ENCODE measurements around the gene ENTHD1.

Gene ENTHD1

DNA sequence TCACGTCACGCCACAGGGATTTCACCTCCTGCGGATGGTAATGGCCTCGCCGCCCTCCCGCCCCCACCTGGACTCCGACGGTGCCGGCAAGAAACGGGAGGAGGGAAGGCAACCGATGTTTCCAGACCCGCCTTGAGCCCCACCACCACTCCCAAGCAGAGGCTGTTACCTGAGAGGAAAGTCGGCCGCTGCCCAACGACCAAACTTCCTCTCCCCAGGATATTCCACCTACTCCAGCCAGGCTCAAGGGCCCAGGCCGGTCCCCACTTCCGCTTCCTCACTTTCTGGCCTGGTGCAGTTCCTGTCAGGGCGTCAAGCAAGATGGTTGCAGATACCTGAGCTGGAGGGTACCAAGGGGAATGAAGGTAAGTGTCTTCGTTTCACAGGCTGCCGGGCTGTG, at the start of gene ENTHD1:
Gene ENTHD1 (minus strand): TSS at position 235 of the 400 bp plus-strand sequence. CDS start 6,012 bp downstream, outside the sequence.
- in situ Hi-C loops (cut with HindIII; ENCODE audit: low pct_unique_long_range_greater_than_20kb, low sequenced_read_pairs): no loop called here
- no peak for DNase-seq (ENCODE audit: low read depth in 1 of 2, low spot score in 1 of 2)
- no peak for TF ChIP-seq JUND (IDR thresholded peaks at IDR 0.05; ENCODE audit: low read depth)

GRCh38 chr22:39943337-39943736, 49.8 kb upstream of the ENTHD1 start:
- TF ChIP-seq JUND (IDR thresholded peaks at IDR 0.05; ENCODE audit: low read depth): no peak
- in situ Hi-C loops (cut with HindIII; ENCODE audit: low pct_unique_long_range_greater_than_20kb, low sequenced_read_pairs): no loop called here
- no peak for DNase-seq (ENCODE audit: low read depth in 1 of 2, low spot score in 1 of 2)

- in situ Hi-C loops (cut with HindIII; ENCODE audit: low pct_unique_long_range_greater_than_20kb, low sequenced_read_pairs): no loop called here
- TF ChIP-seq JUND (IDR thresholded peaks at IDR 0.05; ENCODE audit: low read depth): no peak
- no peak for DNase-seq (ENCODE audit: low read depth in 1 of 2, low spot score in 1 of 2)
These were observed 49.1 kb upstream of the ENTHD1 start for GRCh38 chr22:39942439-39943230.

DNA sequence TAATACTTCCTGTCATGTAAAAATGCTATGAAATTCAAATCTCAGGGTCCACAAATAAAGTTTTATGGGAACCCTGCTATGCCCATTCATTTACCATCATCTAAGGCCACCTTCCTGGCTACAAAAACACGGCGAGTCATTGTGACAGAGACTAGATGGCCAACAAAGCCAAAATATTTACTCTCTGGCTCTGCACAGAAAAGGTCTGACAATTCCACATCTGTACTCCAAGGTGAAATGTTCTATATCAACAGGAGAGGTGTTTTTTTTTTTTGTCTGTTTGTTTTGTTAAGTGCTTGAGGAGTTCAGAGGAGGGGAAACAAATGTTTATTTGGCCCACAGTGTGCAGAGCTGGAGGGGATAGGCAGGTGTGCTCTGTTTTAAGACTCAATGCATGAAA, 48.0 kb upstream of the ENTHD1 start:
- TF ChIP-seq JUND (IDR thresholded peaks at IDR 0.05; ENCODE audit: low read depth): no peak
- in situ Hi-C loops (cut with HindIII; ENCODE audit: low pct_unique_long_range_greater_than_20kb, low sequenced_read_pairs): no loop called here
- DNase-seq (ENCODE audit: low read depth in 1 of 2, low spot score in 1 of 2): no peak

GRCh38 chr22:39940757-39941305, 47.3 kb upstream of the ENTHD1 start:
- no peak for TF ChIP-seq JUND (IDR thresholded peaks at IDR 0.05; ENCODE audit: low read depth)
- in situ Hi-C loops (cut with HindIII; ENCODE audit: low pct_unique_long_range_greater_than_20kb, low sequenced_read_pairs): no loop called here

DNA sequence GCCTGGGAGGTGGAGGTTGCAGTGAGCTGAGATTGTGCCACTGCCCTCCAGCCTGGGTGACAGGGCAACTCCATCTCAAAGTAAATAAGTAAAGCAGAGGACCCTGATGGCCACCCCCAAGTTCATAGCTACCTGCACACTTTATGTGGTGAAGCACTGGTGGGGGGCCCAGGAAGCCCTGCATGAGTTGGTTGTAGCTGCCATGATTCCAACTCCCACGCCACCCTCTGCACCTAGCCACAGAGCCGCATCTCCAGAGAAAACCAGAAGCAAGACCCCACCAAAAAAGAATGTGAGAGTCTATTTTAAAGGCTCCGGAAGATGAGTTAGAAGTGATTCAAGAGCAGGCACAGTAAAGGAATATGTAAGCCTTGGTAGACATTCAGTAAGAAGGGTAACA, 46.3 kb upstream of the ENTHD1 start:
- in situ Hi-C loops (cut with HindIII; ENCODE audit: low pct_unique_long_range_greater_than_20kb, low sequenced_read_pairs): no loop called here
- TF ChIP-seq JUND (IDR thresholded peaks at IDR 0.05; ENCODE audit: low read depth): no peak
- no peak for DNase-seq (ENCODE audit: low read depth in 1 of 2, low spot score in 1 of 2)

More at GRCh38 chr22:39940757-39941305, 47.3 kb upstream of the ENTHD1 start:
- DNase-seq (ENCODE audit: low read depth in 1 of 2, low spot score in 1 of 2): peak in 1 of 2 experiments; percentile 13

- in situ Hi-C loops (cut with HindIII; ENCODE audit: low pct_unique_long_range_greater_than_20kb, low sequenced_read_pairs): no loop called here
- TF ChIP-seq JUND (IDR thresholded peaks at IDR 0.05; ENCODE audit: low read depth): no peak
- no peak for DNase-seq (ENCODE audit: low read depth in 1 of 2, low spot score in 1 of 2)
These were observed 45.0 kb upstream of the ENTHD1 start for GRCh38 chr22:39938509-39939111.

DNA sequence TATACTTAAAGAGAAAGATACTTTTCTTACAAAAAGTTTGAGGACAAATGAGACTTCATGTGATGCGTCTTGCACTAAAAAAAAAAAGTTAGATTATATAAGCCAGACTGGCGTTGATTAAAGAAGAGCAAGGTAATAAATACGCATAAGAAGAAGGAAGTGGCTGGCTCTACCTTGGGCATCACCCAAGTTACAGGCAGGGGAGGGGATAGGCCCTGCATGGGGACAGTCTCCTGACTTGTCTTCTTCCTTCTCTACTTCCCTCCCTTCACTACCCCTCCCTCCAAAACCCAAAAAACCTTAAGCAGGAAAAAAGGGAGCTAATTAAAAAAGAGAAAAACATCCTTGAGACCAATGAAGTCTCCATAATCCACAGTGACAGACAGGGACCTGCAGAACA, 44.3 kb upstream of the ENTHD1 start:
- in situ Hi-C loops (cut with HindIII; ENCODE audit: low pct_unique_long_range_greater_than_20kb, low sequenced_read_pairs): no loop called here
- no peak for DNase-seq (ENCODE audit: low read depth in 1 of 2, low spot score in 1 of 2)
- no peak for TF ChIP-seq JUND (IDR thresholded peaks at IDR 0.05; ENCODE audit: low read depth)

GRCh38 chr22:39936523-39937145, 43.1 kb upstream of the ENTHD1 start:
- TF ChIP-seq JUND (IDR thresholded peaks at IDR 0.05; ENCODE audit: low read depth): no peak
- DNase-seq (ENCODE audit: low read depth in 1 of 2, low spot score in 1 of 2): no peak
- in situ Hi-C loops (cut with HindIII; ENCODE audit: low pct_unique_long_range_greater_than_20kb, low sequenced_read_pairs): no loop called here

GRCh38 chr22:39935612-39936011, 42.1 kb upstream of the ENTHD1 start:
- no peak for DNase-seq (ENCODE audit: low read depth in 1 of 2, low spot score in 1 of 2)
- in situ Hi-C loops (cut with HindIII; ENCODE audit: low pct_unique_long_range_greater_than_20kb, low sequenced_read_pairs): no loop called here
- TF ChIP-seq JUND (IDR thresholded peaks at IDR 0.05; ENCODE audit: low read depth): no peak

DNA sequence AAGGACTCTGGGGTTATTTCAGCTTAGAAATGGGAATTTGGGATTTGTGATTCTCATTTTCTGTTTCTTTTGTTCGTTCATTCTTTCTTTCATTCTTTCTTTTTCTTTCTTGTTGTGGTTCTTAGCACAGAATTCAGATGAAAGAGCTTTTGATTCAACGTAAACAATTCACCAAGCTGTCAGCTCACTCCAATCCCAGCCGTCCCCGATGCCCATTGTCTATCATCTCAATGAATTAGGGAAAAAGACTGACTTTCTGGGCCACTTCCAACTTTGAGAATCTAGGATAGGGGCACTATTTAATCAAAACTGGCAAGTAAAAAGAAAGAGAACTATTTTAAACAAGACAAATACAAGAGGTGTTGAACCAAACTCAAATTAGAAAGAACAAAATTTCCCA, 41.6 kb upstream of the ENTHD1 start:
- no peak for TF ChIP-seq JUND (IDR thresholded peaks at IDR 0.05; ENCODE audit: low read depth)
- in situ Hi-C loops (cut with HindIII; ENCODE audit: low pct_unique_long_range_greater_than_20kb, low sequenced_read_pairs): no loop called here
- DNase-seq (ENCODE audit: low read depth in 1 of 2, low spot score in 1 of 2): no peak

DNA sequence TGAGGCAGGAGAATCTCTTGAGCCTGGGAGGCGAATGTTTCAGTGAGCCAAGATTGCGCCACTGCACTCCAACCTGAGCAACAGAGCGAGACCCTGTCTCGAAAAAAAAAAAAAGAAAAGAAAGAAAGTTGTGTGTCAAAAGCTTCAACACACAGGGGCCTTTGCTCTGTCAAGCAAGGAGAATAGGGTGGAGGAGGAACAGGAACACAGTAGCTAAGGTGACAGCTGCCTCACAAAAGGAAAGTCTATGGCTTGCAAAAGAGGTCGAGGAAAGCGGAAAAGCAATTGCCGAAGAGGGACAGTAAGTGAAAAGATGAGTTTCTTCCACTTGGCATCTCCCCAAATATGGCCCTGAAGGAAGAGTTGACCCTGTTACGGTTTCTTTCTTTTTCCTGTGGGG, 40.2 kb upstream of the ENTHD1 start:
- no peak for TF ChIP-seq JUND (IDR thresholded peaks at IDR 0.05; ENCODE audit: low read depth)
- DNase-seq (ENCODE audit: low read depth in 1 of 2, low spot score in 1 of 2): no peak
- in situ Hi-C loops (cut with HindIII; ENCODE audit: low pct_unique_long_range_greater_than_20kb, low sequenced_read_pairs): no loop called here

Data from T47D (cell line).